Measurements from ENCODE around the gene NIN.

DNA sequence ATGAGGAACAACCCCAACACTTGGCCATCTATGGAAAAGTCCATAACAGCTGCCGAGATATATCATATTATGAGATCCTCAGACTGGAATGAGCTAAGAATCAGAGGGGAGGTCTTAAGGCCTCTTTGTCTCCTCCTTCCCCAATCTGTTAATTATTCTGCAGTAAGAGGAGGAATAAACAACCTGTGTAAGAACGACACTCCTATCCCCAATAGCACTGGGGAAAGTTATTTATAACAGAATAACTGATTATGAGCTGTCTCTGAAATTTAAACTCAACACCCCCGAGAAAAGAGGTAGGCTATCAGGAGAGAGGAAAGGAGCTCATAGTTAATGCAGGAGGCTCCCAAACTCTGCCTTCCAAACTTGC is 68.0 kb downstream of the NIN start:
- no peak for TF ChIP-seq CTCF (IDR thresholded peaks at IDR 0.05)
- no peak for TF ChIP-seq POLR2A (IDR thresholded peaks at IDR 0.05)
